T-cell (primary cell): ENCODE results near the gene PRDM11. TPM values are rescaled to one million over a fixed set of nuclear protein-coding genes. Genes with fewer than 3 reads are reported as not detected.

Experiments used
- ATAC-seq, 4 experiments: fragments of 200-7000 bp in 3 of 4; fragments of 150-1000 bp in 1 of 4; cut with Tn5 transposase; replicated peaks in 1 of 4; 1 replicate in 3 of 4; 2 replicates in 1 of 4; pipeline ENCODE4 v1.10.0; 2021; ENCODE audit warnings: moderate library complexity in 3 of 4, mild to moderate bottlenecking in 2 of 4, moderate number of reproducible peaks in 1 of 4
- CTCF ChIA-PET, 2 donors: fragments of 300-600 bp; sonication (Branson Sonifier 250); formaldehyde crosslinking; loops; one replicate each; lab custom pipeline; 2022; ENCODE audit warnings: antibody characterized with exemption in 2 of 2; lab: Charles Lee
- POLR2A ChIA-PET, 2 donors: fragments of 300-600 bp; sonication (Branson Sonifier 250); formaldehyde crosslinking; loops; one replicate each; lab custom pipeline; 2022; ENCODE audit warnings: antibody characterized with exemption in 2 of 2; lab: Charles Lee
- DNase-seq, 35 experiments: peaks; one replicate each; pipeline versions ENCODE4 v3.0.0 to v3.0.0-alpha.2; 2013 to 2023
- H3K27ac ChIP-seq: one replicate; pipeline ENCODE4 v1.5.1; 2013; ENCODE audit warnings: low read length
- H3K27me3 ChIP-seq, 2 experiments: replicated peaks in 1 of 2; 1 replicate in 1 of 2; 2 replicates in 1 of 2; pipeline versions ENCODE4 v1.6.1 to v1.7.0; 2013; ENCODE audit warnings: low read length in 1 of 2, mixed read lengths in 1 of 2; ENCODE audit not compliant: control insufficient read depth in 2 of 2, insufficient read depth in 2 of 2; ENCODE audit errors: extremely low read depth in 1 of 2
- H3K36me3 ChIP-seq, 2 donors: 1 replicate in 1 of 2; 2 replicates in 1 of 2; pipeline versions ENCODE4 v1.6.1 to v1.7.0; 2013; ENCODE audit warnings: low read length in 1 of 2; ENCODE audit not compliant: control insufficient read depth in 2 of 2, insufficient read depth in 1 of 2; ENCODE audit errors: extremely low read depth in 1 of 2
- H3K4me1 ChIP-seq, 2 experiments: 1 replicate in 1 of 2; 2 replicates in 1 of 2; pipeline versions ENCODE4 v1.6.1 to v1.7.0; 2013; ENCODE audit warnings: low read length in 2 of 2, mixed read lengths in 1 of 2; ENCODE audit not compliant: insufficient read depth in 2 of 2, control insufficient read depth in 1 of 2; ENCODE audit errors: extremely low read depth in 1 of 2
- H3K4me3 ChIP-seq, 2 donors: 1 replicate in 1 of 2; 2 replicates in 1 of 2; pipeline versions ENCODE4 v1.5.1 to v1.7.0; 2013; ENCODE audit warnings: mild to moderate bottlenecking in 2 of 2, low read length in 1 of 2, moderate library complexity in 1 of 2; ENCODE audit not compliant: control insufficient read depth in 1 of 2; ENCODE audit errors: extremely low read depth in 1 of 2
- H3K9me3 ChIP-seq: 2 replicates; pipeline ENCODE4 v1.7.0; 2013
- H3K27ac Mint-ChIP-seq, 2 donors: one replicate each; pipeline ENCODE4 v1.8.0; 2020 to 2021; ENCODE audit warnings: mild to moderate bottlenecking in 2 of 2, mixed read lengths in 2 of 2
- H3K27me3 Mint-ChIP-seq, 2 donors: one replicate each; pipeline ENCODE4 v1.8.0; 2021 to 2022; ENCODE audit warnings: mixed read lengths in 2 of 2
- H3K36me3 Mint-ChIP-seq: one replicate; pipeline ENCODE4 v1.8.0; 2021; ENCODE audit warnings: mixed read lengths
- H3K4me1 Mint-ChIP-seq, 3 donors: one replicate each; pipeline ENCODE4 v1.8.0; 2020 to 2022; ENCODE audit warnings: mixed read lengths in 3 of 3, mild to moderate bottlenecking in 1 of 3
- H3K4me3 Mint-ChIP-seq, 3 donors: one replicate each; pipeline ENCODE4 v1.8.0; 2020 to 2022; ENCODE audit warnings: mild to moderate bottlenecking in 3 of 3, mixed read lengths in 3 of 3, moderate library complexity in 3 of 3
- H3K9me3 Mint-ChIP-seq, 3 donors: one replicate each; pipeline ENCODE4 v1.8.0; 2020 to 2022; ENCODE audit warnings: mixed read lengths in 3 of 3
- WGBS: methylation state at CpG from one replicate; pipeline ENCODE4 v1.1.5; 2013; ENCODE audit warnings: missing lambda C conversion rate; ENCODE audit not compliant: insufficient coverage; 5-methylcytosine and 5-hydroxymethylcytosine counted together
- total RNA-seq, 35 experiments: library from RNA in 6 of 35; stranded (reverse) in 6 of 35; fragments of 120-200 nt in 1 of 35; gene quantifications; one replicate each; pipeline versions ENCODE4 v1.2.1 to v1.2.4 and lab custom pipeline; 2013 to 2026

Gene PRDM11
- total RNA-seq, 5 donors from 2014 or later (not counting 1 experiment from before 2014, with no cell fraction given), result 8.7 to 12.5 (median 10.6) TPM

- H3K36me3 ChIP-seq, result no peaks in the 10 kb centered on the region
- POLR2A ChIA-PET, result no interaction called here
- CTCF ChIA-PET, result no interaction called here
- H3K4me1 ChIP-seq, result no peaks in the 10 kb centered on the region
- DNase-seq (no peak), ATAC-seq (no peak)
- H3K27me3 Mint-ChIP-seq, result peaks cover 46 to 51% of the 10 kb centered on the region in 2 donors
- H3K27me3 ChIP-seq, result peaks cover 2 to 26% of the 10 kb centered on the region in 2 experiments
- no peaks in the 10 kb centered on the region for H3K4me1 Mint-ChIP-seq
- no peaks in the 10 kb centered on the region for H3K36me3 Mint-ChIP-seq
- no peak overlapping the region for H3K4me3 Mint-ChIP-seq
- no peaks in the 10 kb centered on the region for H3K9me3 Mint-ChIP-seq
- no peak overlapping the region for H3K27ac ChIP-seq
- no peak overlapping the region for H3K4me3 ChIP-seq
- no peaks in the 10 kb centered on the region for H3K9me3 ChIP-seq
- H3K27ac Mint-ChIP-seq, result no peak overlapping the region
Observed at GRCh38 chr11:45269678-45270077, 123.2 kb downstream of the PRDM11 start.

GRCh38 chr11:45270946-45271716 is 124.7 kb downstream of the PRDM11 start:
- H3K27me3 Mint-ChIP-seq, result peaks cover 46 to 49% of the 10 kb centered on the region in 2 donors
- no peak overlapping the region for H3K27ac Mint-ChIP-seq
- no peaks in the 10 kb centered on the region for H3K9me3 ChIP-seq
- H3K36me3 Mint-ChIP-seq, result no peaks in the 10 kb centered on the region
- H3K27me3 ChIP-seq, result peaks cover 2 to 29% of the 10 kb centered on the region in 2 experiments
- H3K4me1 Mint-ChIP-seq, result no peaks in the 10 kb centered on the region
- H3K4me3 ChIP-seq, result no peak overlapping the region
- H3K27ac ChIP-seq, result no peak overlapping the region
- no peaks in the 10 kb centered on the region for H3K4me1 ChIP-seq
- ATAC-seq (no peak), DNase-seq (no peak)
- POLR2A ChIA-PET, result interaction anchor here in 1 of 2 donors (0.5 kb wide), 1 partner anchor 744 kb away, joined by 3 read pairs; no protein-coding TSS in a partner anchor
- 45% methylated on average over 1 of the region's 4 CpGs for WGBS
- CTCF ChIA-PET, result no interaction called here
- no peaks in the 10 kb centered on the region for H3K9me3 Mint-ChIP-seq
- no peaks in the 10 kb centered on the region for H3K36me3 ChIP-seq
- H3K4me3 Mint-ChIP-seq, result no peak overlapping the region

DNA sequence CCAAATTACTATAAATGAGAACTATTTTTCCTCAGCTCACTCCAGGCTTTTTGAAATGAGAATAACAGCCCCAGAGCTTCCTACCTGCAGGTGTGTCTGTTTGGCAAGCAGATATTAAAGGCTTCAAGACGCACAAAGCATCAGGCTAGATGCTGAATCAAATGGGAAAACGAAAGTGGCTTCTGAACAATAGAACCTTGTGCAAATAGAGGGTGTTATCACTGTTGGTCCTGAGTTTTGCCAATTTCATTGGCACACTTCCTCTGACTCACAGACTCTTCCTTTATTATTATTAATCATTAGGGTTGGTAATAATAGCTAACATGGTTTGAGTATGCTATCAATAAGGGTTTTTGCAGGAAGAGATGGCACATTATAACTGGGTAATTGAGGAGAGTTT is 126.3 kb downstream of the PRDM11 start:
- CTCF ChIA-PET, result no interaction called here
- DNase-seq, result no peak
- Mint-ChIP-seq H3K9me3 (no peaks in the 10 kb centered on the region), H3K27me3 (peaks cover 43 to 45% of the 10 kb centered on the region in 2 donors), H3K27ac (no peak overlapping the region), H3K36me3 (no peaks in the 10 kb centered on the region), H3K4me3 (no peak overlapping the region), H3K4me1 (no peaks in the 10 kb centered on the region)
- no peak overlapping the region for H3K27ac ChIP-seq
- whole genome bisulfite sequencing, result no CpG with 5 or more reads among the region's 2 CpGs
- H3K9me3 ChIP-seq, result no peaks in the 10 kb centered on the region
- POLR2A ChIA-PET, result no interaction called here
- H3K36me3 ChIP-seq, result no peaks in the 10 kb centered on the region
- H3K27me3 ChIP-seq, result peaks cover 2 to 23% of the 10 kb centered on the region in 2 experiments
- ATAC-seq, result no peak
- no peaks in the 10 kb centered on the region for H3K4me1 ChIP-seq
- H3K4me3 ChIP-seq, result no peak overlapping the region

DNA sequence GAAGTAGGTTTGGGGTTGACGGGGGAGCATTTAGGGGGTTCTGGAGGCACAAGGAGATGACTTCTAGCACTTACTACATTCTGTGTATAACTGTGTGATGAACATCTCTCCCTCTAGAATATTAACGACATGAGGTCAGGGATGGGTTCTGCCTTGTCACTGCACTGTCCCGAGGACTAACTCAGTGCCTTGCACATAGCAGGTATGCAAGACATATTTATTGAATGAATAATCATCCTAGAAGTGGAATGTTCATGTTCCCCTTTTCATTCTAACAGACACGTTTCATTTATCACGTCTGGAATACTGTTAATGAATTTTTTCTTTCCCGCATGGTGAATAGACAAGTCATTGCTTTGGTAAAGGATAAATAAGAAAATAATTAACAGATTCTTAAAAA is 127.1 kb downstream of the PRDM11 start:
- ChIA-PET CTCF (no interaction called here), POLR2A (no interaction called here)
- no peaks in the 10 kb centered on the region for H3K36me3 ChIP-seq
- no peaks in the 10 kb centered on the region for H3K36me3 Mint-ChIP-seq
- H3K27me3 ChIP-seq, result peaks cover 2 to 16% of the 10 kb centered on the region in 2 experiments
- no peaks in the 10 kb centered on the region for H3K9me3 Mint-ChIP-seq
- H3K27ac ChIP-seq, result no peak overlapping the region
- H3K27ac Mint-ChIP-seq, result no peak overlapping the region
- H3K9me3 ChIP-seq, result no peaks in the 10 kb centered on the region
- H3K4me3 ChIP-seq, result no peak overlapping the region
- WGBS, result no CpG with 5 or more reads among the region's 6 CpGs
- ATAC-seq, result no peak
- H3K27me3 Mint-ChIP-seq, result peaks cover 41 to 42% of the 10 kb centered on the region in 2 donors
- H3K4me1 ChIP-seq, result no peaks in the 10 kb centered on the region
- no peaks in the 10 kb centered on the region for H3K4me1 Mint-ChIP-seq
- no peak overlapping the region for H3K4me3 Mint-ChIP-seq
- no peak for DNase-seq

DNA sequence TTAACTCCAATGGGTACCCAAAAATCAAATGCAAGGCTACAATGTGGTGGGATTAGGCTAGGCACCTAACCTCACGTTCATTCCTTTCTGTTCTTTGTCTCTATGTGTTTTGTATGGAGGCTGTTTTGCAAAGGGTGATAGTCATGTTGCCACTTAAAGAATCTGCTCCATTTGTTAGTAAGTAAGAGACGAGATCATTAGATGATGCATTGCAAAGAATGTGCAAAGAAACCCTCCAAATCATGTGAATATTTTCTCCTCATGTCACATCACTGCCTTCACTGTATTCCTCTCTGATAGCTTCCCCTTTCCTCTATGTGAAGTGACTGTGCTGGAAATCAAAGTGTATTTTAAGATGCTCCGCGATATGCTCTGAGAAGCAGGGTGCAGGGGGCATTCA is 127.8 kb downstream of the PRDM11 start:
- Mint-ChIP-seq H3K27me3 (peaks cover 36 to 42% of the 10 kb centered on the region in 2 donors), H3K36me3 (no peaks in the 10 kb centered on the region), H3K27ac (no peak overlapping the region), H3K9me3 (no peaks in the 10 kb centered on the region), H3K4me3 (no peak overlapping the region), H3K4me1 (no peaks in the 10 kb centered on the region)
- Histone ChIP-seq H3K4me1 (no peaks in the 10 kb centered on the region), H3K36me3 (no peaks in the 10 kb centered on the region), H3K27me3 (peaks cover 2 to 13% of the 10 kb centered on the region in 2 experiments), H3K4me3 (no peak overlapping the region), H3K9me3 (no peaks in the 10 kb centered on the region), H3K27ac (no peak overlapping the region)
- POLR2A ChIA-PET, result no interaction called here
- ATAC-seq (no peak), DNase-seq (no peak)
- no CpG with 5 or more reads among the region's 4 CpGs for WGBS
- CTCF ChIA-PET, result no interaction called here

DNA sequence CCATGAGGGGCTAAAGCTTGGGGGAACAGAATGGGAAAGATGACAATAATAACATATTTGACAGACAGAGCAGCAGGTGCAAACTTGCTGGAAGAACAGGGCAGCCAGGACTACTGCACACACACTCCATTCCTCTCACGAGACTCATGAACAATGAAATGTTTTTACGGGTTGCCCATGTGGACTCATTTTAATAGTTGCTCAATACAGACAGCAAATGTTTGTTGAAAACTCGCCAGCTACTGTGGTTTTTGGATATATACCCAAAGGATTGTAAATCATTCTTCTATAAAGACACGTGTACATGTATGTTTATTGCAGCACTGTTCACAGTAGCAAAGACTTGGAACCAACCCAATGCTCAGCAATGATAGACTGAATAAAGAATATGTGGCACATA is 129.4 kb downstream of the PRDM11 start:
- peaks cover 7% of the 10 kb centered on the region in 3 donors for H3K9me3 Mint-ChIP-seq
- peaks cover 0 to 2% (median 0%) of the 10 kb centered on the region in 3 donors for H3K4me1 Mint-ChIP-seq
- H3K27me3 Mint-ChIP-seq, result peaks cover 34 to 39% of the 10 kb centered on the region in 2 donors
- ChIA-PET CTCF (no interaction called here), POLR2A (no interaction called here)
- no peak for ATAC-seq
- Histone ChIP-seq H3K4me1 (no peaks in the 10 kb centered on the region), H3K27ac (no peak overlapping the region), H3K9me3 (no peaks in the 10 kb centered on the region), H3K36me3 (no peaks in the 10 kb centered on the region), H3K27me3 (peaks cover 2 to 16% of the 10 kb centered on the region in 2 experiments), H3K4me3 (no peak overlapping the region)
- no peak overlapping the region for H3K4me3 Mint-ChIP-seq
- no peak overlapping the region for H3K27ac Mint-ChIP-seq
- no peaks in the 10 kb centered on the region for H3K36me3 Mint-ChIP-seq
- DNase-seq, result no peak
- 80% methylated on average over 1 of the region's 4 CpGs for WGBS
